KOPT-K1 (cell line): ENCODE results near the gene FBXL19.

Experiments
- H3K27ac ChIP-seq: fragments of 200-600 bp; sonication (generic); 2 replicates; pipeline ENCODE4 v1.5.1; 2016; ENCODE audit warnings: antibody characterized with exemption, mild to moderate bottlenecking, low read depth, low read length; ENCODE audit not compliant: poor library complexity, severe bottlenecking
- H3K36me3 ChIP-seq: fragments of 200-600 bp; sonication (generic); 2 replicates; pipeline ENCODE4 v1.5.1; 2017; ENCODE audit warnings: antibody characterized with exemption, mild to moderate bottlenecking, low read length, moderate library complexity; ENCODE audit not compliant: insufficient read depth
- H3K9me3 ChIP-seq: fragments of 200-600 bp; sonication (generic); 2 replicates; pipeline ENCODE4 v1.5.1; 2017; ENCODE audit warnings: antibody characterized with exemption, low read length, mild to moderate bottlenecking; ENCODE audit not compliant: insufficient read depth, poor library complexity, severe bottlenecking

Gene FBXL19

DNA sequence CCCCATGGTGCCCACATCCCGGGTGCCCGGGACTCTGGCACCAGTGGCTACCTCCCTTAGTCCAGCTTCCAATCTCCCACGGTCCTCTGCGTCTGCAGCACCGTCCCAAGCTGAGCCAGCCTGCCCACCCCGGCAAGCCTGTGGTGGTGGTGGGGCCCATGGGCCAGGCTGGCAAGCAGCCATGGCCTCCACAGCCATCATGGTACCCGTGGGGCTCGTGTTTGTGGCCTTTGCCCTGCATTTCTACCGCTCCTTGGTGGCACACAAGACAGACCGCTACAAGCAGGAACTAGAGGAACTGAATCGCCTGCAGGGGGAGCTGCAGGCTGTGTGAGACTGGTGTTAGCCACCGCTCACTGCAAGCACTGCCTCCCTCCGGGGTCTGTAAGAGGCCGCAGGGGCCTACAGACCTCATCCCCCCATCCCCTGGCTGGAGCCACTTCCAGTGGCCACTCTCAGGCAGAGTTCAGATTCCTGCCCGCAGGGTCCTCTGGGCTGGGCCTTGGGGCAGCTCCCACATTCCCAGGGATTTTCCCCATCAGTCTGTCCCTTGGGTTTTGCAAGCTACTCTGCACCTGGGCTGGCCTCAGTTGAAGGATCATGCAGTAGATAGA is 30.2 kb downstream of the FBXL19 start:
- Histone ChIP-seq H3K36me3 (no peaks in the 10 kb centered on the region), H3K27ac (peak overlapping the region; percentile 62), H3K9me3 (no peaks in the 10 kb centered on the region)

DNA sequence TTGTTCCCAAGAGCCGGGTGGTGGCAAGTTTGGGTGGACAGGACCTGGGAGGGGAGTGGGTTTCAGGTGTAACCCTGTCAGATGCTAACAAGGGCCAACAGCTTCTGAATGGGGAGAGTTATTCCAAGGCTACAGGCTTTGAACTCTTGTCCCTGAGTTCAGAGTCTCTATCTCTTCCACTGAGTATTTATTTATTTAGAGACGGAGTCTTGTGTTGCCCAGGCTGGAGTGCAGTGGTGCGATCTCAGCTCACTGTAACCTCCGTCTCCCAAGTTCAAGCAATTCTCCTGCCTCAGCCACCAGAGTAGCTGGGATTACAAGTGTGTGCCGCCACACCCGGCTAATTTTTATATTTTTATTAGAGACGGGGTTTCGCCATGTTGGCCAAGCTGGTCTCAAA is 31.6 kb downstream of the FBXL19 start:
- Histone ChIP-seq H3K27ac (no peak overlapping the region), H3K36me3 (peaks cover 12% of the 10 kb centered on the region), H3K9me3 (no peaks in the 10 kb centered on the region)

DNA sequence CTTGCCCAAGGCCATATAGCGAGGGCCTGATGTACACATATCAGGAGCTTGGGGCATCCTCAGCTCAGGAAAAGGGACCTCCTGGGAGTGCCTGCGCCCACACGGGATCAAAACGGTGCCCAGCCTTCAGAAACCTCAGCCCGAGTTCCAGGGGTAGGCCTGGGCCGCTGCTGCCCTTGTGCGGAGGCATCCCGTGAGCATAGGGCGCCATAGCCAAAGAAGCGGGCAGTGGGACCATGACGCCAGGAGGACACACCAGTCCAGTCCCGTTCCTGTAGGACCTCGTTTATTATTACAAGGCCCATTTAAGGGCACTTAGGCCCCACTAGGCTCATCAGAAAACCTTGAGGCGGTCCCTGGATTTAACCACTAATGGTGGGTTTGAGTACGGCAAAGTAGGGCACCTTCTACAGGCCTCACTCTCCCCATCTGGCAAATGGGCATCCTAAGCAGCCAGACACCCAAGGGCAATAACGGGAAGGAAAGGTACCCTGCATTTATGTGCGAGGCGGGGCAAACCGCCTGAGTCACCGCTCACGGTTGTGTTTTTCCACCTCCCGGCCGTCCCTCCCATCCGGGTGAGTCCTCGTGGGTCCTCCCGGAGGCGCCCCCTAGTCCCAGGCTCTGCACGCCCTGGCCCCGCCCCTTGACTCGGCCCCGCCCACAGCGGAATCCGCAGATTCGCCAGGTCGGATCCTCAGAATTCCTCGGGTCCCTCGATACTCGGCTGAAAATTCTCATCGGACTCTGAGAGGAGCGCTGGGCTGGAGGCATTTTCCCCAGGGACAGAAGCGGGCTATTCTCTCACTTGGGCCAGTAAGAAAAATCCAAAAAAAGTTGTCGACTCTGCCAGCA is 33.5 kb downstream of the FBXL19 start:
- Histone ChIP-seq H3K36me3 (peaks cover 30% of the 10 kb centered on the region), H3K27ac (peak overlapping the region; percentile 96), H3K9me3 (no peaks in the 10 kb centered on the region)

DNA sequence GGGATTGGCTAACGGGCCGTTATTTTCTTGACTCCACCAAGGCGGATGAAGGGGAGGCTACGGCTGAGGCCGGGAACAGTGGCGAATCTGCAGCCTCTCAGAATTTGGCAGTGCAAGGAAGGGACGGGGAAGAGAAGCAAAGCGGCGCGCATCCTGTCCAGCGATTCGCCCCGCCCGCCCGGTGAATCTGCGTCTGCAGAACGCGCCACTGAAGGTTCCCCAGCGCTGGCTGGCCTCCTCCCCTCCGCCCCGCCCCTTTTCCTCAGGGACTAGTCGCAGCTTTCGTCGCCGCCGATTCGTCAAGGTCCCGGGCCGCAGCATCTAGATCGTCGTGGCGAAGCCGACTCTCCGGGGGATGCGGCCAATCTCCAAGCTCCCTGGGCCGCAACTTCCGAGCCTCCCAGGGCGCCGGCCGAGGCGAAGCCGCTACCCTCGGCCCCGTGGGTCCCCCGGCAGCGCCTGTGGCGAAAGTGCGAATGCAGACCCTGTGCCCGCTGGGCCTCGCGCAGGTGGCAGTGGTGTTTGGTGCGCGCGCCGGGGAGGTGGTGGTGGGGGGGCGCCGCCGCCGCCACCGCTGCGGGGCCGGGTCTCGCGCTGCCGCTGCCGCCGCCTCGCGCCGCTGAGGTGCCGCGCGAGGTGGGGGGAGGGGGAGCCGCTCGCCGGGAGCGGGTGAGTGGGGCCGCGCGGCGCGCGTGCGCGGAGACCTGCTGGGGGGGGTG is 34.2 kb downstream of the FBXL19 start, which contains the start of gene SETD1A:
Gene SETD1A (plus strand): TSS at position 299 of the 719 bp plus-strand sequence. CDS start 978 bp downstream, outside the sequence.
- Histone ChIP-seq H3K9me3 (no peaks in the 10 kb centered on the region), H3K36me3 (peaks cover 38% of the 10 kb centered on the region), H3K27ac (peak within 1 kb of the TSS; percentile 96)

DNA sequence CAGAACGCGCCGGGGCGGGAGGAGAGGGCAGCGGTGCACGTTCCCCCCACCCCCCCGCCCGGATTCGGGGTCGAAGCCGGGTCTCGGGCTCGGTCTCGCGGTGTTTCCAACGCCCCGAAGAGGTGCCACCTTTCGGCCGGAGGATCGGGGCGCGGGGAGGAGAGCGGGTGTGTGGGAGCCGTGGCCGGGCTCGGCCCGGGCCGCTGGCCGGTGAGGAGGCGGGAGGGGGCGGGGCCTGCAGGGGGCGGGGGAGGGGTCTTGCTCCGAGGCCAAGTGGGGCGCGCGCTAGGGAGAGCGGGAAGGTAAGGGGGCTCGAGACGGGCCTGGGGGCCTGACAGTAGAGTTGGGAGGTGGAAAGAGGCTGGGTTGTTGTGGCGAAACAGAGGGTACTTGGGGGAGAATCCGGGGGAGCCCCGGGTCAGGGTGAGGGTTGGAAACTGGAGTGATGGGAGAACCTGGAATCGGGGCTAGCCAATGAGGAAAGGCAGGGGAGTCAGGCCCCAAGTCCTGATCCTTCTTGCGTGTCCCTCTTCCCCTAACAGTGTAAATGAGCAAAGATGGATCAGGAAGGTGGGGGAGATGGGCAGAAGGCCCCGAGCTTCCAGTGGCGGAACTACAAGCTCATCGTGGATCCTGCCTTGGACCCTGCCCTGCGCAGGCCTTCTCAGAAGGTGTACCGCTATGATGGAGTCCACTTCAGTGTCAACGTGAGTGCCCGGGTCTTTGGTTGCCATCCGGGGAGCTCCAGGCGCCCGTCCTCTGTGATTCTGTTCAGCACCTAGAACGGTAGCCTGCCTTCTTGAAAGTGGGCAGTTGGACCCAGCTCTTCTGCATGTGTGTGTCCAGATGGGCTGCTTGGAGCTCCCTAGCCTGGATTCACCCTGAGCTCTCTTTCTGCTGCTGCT is 35.1 kb downstream of the FBXL19 start:
- H3K27ac ChIP-seq: peak overlapping the region; percentile 96
- H3K9me3 ChIP-seq: no peaks in the 10 kb centered on the region
- H3K36me3 ChIP-seq: peaks cover 46% of the 10 kb centered on the region

DNA sequence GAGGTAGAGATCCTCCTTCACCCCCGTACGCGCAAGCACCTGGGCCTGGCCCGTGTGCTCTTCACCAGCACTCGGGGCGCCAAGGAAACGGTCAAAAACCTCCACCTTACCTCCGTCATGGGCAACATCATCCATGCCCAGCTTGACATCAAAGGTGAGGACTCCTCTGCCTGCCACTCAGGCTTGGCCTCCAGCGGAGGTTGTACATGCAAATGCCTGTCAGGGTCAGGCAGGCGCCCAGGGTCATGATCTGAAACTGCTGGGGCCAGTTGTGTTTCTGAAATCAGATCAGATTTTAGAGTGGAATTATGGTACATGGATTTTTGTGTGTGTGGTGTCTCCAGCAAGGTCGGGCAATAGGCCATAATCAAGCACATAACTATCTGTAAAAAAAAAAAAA is 38.0 kb downstream of the FBXL19 start:
- H3K27ac ChIP-seq: no peak overlapping the region
- H3K36me3 ChIP-seq: peaks cover 76% of the 10 kb centered on the region
- H3K9me3 ChIP-seq: no peaks in the 10 kb centered on the region

DNA sequence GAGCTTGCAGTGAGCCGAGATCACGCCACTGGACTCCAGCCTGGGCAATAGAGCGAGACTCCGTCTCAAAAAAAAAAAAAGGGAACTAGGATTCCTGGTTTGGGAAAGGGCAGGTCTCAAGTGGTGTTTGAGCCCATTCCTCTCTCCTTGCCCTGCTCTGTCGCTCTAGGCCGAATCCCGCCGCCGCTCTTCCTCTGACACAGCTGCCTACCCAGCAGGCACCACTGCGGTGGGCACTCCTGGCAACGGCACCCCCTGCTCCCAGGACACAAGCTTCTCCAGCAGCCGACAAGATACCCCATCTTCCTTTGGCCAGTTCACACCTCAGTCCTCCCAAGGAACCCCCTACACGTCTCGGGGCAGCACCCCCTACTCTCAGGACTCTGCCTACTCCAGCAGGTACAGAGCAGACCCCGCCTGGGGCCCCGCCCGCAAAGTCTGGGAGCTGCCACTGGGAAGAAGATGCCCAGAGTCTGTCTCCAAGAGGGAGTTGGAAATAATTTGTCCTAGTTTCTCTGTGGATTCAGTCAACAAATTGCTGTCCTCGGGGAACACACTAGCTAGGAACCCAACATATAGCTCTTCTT is 40.6 kb downstream of the FBXL19 start:
- Histone ChIP-seq H3K27ac (no peak overlapping the region), H3K9me3 (no peaks in the 10 kb centered on the region), H3K36me3 (peaks cover 100% of the 10 kb centered on the region)

DNA sequence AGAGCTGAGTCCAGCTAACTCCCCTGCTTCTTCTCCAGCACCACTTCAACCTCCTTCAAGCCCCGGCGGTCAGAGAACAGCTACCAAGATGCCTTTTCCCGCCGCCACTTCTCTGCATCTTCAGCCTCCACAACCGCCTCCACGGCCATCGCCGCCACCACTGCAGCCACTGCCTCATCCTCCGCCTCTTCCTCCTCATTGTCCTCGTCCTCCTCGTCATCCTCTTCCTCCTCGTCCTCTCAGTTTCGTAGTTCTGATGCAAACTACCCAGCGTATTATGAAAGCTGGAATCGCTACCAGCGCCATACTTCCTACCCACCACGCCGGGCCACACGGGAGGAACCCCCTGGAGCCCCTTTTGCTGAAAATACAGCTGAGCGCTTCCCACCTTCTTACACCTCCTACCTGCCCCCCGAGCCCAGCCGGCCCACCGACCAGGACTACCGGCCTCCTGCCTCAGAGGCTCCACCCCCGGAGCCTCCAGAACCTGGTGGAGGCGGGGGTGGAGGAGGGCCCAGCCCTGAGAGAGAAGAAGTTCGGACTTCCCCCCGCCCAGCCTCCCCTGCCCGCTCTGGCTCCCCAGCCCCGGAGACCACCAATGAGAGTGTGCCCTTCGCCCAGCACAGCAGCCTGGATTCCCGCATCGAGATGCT is 41.3 kb downstream of the FBXL19 start:
- H3K9me3 ChIP-seq: no peaks in the 10 kb centered on the region
- peaks cover 100% of the 10 kb centered on the region for H3K36me3 ChIP-seq
- no peak overlapping the region for H3K27ac ChIP-seq

DNA sequence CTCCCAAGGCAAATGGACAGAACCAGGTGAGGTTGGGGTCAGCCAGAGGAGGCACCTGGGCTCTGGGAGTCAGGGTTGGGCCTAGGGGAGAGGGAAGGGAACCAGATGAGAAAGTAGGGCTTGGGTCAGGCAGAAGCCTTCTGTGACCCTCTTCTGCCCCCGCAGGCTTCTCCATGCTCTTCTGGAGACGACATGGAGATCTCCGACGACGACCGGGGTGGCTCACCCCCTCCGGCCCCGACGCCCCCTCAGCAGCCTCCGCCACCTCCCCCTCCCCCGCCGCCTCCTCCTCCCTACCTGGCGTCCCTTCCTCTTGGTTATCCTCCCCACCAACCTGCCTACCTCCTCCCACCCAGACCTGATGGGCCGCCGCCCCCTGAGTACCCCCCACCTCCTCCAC is 42.1 kb downstream of the FBXL19 start:
- peaks cover 99% of the 10 kb centered on the region for H3K36me3 ChIP-seq
- no peaks in the 10 kb centered on the region for H3K9me3 ChIP-seq
- no peak overlapping the region for H3K27ac ChIP-seq

DNA sequence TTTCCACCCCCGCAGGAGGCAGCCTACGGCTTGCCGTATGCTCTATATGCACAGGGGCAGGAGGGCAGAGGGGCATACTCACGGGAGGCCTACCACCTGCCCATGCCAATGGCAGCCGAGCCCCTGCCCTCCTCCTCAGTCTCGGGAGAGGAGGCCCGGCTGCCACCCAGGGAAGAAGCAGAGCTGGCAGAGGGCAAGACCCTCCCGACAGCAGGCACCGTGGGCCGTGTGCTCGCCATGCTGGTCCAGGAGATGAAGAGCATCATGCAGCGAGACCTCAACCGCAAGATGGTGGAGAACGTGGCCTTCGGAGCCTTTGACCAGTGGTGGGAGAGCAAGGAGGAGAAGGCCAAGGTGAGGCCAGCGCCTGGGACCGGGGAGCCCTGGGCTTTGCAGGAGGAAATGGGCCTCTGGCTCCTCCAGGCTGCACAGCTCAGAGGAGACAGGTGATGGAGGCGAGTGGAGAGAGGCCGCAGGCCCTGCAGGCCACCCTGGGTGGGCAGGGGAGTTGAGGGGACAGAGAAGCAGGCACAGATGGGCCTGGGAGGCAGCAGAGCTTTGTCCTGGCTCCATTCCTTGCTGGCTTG is 42.8 kb downstream of the FBXL19 start:
- Histone ChIP-seq H3K36me3 (peaks cover 99% of the 10 kb centered on the region), H3K9me3 (no peaks in the 10 kb centered on the region), H3K27ac (no peak overlapping the region)

DNA sequence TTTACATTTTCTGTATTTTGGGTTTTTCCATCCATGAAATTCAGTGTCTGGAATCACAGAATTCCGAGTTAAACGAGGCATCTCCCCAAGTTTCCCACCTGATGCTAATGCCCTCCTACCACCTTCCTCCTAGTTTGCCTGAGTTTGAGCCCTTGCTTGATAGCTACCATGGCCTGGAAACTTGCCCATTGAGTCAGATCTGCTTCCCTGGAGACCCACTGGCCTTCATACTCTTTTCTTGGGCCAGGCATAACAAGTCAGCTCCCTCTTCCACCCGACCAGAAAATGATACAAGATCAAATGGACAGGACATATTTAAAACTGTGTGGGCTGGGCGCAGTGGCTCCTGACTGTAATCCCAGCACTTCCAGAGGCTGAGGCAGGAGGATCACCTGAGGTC is 44.4 kb downstream of the FBXL19 start:
- Histone ChIP-seq H3K27ac (no peak overlapping the region), H3K9me3 (no peaks in the 10 kb centered on the region), H3K36me3 (peaks cover 99% of the 10 kb centered on the region)

DNA sequence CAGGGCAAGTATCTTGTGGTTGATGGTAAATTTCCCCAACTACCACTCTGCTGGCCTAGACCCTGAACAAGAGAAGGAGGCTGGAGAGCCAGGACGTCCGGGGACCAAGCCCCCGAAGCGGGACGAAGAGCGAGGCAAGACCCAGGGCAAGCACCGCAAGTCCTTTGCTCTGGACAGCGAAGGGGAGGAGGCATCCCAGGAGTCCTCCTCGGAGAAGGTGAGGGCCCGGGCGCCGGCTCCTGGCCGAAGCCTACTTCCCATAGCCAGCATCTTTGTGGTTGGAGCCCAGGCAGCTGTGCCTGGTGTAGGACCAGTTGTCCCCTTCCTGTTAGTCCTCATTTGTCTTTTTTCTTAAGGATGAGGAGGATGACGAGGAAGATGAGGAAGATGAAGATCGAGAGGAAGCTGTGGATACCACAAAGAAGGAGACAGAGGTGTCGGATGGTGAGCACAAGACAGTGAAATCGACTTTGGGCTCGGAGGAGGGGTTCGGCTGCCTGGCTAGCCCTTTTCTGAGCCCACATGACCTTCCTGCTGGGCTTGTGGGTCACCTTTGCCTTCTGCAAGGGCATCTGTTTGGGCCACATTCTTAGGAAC is 46.0 kb downstream of the FBXL19 start:
- no peaks in the 10 kb centered on the region for H3K9me3 ChIP-seq
- peaks cover 99% of the 10 kb centered on the region for H3K36me3 ChIP-seq
- H3K27ac ChIP-seq: no peak overlapping the region

DNA sequence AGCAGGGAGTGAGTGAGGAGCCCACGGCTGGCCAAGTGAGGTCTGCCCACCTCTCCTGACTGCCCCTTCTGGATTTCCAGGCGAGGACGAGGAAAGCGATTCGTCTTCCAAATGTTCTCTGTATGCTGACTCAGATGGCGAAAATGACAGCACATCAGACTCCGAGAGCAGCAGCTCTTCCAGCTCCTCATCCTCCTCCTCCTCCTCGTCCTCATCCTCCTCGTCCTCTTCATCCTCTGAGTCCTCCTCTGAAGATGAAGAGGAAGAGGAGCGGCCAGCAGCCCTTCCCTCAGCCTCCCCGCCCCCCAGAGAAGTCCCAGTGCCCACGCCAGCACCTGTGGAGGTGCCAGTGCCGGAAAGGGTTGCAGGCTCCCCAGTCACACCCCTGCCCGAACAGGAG is 47.9 kb downstream of the FBXL19 start:
- no peaks in the 10 kb centered on the region for H3K9me3 ChIP-seq
- peaks cover 99% of the 10 kb centered on the region for H3K36me3 ChIP-seq
- H3K27ac ChIP-seq: no peak overlapping the region
